GM12874 (cell line): ENCODE results near the gene SUMO2.

ENCODE experiments used
- TF ChIP-seq, protein P1 (sequence below): IDR thresholded peaks from 2 replicates; pipeline ENCODE4 v1.5.1; 2011; ENCODE audit warnings: low read depth, mild to moderate bottlenecking, control low read depth, low read length, moderate library complexity; ENCODE audit not compliant: insufficient read depth

SUMO2 gene

DNA sequence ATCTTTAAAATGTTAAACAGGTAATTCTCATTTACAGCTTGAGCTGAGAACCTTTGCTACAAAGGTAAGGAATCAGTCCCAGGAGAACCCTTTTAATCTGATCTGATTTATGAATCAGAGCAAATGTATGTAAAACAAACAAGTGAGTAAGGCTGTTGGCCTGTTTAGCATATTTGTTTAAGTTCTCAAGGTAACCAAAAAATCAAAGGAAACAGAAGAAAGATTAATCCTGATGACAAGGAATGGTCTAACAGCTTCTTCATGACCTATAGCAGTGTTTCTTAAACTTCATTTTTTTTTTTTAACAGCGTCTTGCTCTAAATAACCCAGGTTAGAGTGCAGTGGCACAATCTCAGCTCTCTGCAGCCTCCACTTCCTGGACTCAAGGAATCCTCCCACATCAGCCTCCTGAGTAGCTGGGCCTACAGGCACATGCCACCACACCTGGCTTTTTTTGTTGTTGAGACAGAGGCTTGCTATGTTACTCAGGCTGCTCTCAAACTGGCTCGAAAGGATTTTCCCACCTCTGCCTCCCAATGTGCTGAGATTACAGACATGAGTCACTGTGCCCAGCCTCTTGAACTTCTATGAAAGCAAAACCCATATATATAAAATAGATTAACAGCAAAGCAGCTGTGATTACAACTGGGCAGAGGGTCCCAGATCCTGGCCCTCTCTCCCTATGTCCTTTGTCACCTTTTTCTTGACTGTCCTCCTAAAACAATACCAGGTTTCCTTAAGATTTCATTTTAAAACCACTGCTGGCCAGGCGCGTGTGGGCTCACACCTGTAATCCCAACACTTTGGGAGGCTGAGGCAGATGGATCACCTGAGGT lies 23.3 kb downstream of the SUMO2 start:
- TF ChIP-seq, protein P1, sequence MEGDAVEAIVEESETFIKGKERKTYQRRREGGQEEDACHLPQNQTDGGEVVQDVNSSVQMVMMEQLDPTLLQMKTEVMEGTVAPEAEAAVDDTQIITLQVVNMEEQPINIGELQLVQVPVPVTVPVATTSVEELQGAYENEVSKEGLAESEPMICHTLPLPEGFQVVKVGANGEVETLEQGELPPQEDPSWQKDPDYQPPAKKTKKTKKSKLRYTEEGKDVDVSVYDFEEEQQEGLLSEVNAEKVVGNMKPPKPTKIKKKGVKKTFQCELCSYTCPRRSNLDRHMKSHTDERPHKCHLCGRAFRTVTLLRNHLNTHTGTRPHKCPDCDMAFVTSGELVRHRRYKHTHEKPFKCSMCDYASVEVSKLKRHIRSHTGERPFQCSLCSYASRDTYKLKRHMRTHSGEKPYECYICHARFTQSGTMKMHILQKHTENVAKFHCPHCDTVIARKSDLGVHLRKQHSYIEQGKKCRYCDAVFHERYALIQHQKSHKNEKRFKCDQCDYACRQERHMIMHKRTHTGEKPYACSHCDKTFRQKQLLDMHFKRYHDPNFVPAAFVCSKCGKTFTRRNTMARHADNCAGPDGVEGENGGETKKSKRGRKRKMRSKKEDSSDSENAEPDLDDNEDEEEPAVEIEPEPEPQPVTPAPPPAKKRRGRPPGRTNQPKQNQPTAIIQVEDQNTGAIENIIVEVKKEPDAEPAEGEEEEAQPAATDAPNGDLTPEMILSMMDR = no peak

DNA sequence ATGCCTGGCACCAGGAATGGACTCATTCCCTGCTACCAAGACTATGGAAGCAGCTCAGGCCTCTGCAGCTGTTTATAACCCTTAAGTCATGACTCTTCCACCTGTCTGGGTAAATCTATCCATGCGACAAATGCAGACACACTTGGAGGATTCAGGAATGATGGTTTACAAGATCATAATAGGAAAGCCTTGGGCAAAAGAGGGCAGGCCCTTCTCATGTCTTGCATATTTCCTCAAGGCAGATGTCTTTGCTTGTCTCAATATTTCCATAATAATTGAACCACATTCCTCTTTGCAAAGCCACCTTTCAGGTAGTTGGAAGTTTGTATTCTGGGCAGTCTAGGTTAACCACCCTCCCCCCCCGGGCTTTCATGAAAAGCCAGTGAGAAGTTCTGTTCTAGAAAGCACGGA lies 27.6 kb downstream of the SUMO2 start:
- TF ChIP-seq, protein P1 = no peak

DNA sequence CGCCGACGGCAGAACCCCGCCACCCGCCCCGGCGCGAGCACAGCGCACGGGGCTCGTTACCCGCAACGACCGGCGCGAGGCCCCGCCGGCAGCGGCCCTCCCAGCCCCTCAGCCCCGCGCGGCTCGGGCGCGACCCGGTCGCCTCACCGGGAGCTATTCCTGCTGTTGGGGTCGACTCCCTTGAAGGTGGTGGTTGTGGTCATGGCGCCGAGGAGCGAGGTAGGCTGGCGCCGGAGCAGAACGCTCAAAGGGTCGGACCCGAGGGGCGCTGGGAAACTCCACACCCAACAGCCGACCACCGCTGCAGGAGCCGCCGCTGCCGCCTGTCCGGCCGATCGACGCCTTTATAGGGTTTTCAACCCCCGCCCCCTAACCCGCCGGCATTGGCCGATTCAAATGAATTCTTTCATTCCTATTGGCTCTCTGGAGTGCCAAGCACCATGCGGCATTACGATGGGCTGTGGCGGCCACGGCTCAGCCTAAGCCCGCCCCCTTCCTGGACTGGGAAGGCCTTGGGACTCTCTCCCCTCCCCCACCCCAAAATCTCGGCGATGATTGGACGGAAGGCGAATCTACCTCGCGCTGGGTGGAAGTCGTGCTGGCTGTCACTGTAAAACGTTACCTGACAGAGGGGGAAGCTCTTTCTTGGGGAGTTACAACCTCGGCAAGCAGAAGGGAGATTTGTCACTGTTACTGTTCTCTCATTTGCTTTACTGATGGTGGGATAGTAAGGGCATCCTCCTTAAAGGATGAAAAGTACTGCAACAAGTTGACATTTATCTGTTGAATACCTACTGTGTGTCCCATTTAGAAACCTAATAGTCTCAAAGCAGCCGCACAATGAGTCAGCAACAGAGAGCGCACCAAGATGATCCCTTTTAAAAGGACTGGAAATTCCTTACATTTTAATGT lies 28.3 kb downstream of the SUMO2 start, which contains the start of gene JPT1:
TSS of gene JPT1 (minus strand) at position 318 of the 912 bp plus-strand sequence. CDS start at position 203, 115 bp downstream.
- TF ChIP-seq, protein P1 = no peak

DNA sequence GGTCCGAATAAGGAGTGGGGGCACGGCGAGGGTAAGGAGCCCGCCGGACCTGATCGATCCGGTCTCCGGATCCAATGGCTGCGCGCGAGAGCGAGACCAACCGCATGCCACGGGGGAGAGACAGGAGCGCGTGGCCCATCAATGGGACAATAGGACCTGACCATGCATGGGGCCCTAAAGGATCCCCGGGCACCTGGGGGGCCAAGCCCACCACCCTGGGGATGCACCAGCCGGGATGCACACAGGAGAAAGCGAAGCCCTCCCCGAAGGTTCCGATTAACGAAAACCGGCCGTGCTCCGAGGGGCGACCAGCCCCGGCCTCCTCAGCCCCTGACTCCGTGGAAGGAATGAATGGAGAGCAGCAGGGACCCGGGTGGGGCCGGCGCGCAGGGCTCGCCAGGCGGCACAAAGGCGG lies 29.0 kb downstream of the SUMO2 start:
- TF ChIP-seq, protein P1 = no peak

DNA sequence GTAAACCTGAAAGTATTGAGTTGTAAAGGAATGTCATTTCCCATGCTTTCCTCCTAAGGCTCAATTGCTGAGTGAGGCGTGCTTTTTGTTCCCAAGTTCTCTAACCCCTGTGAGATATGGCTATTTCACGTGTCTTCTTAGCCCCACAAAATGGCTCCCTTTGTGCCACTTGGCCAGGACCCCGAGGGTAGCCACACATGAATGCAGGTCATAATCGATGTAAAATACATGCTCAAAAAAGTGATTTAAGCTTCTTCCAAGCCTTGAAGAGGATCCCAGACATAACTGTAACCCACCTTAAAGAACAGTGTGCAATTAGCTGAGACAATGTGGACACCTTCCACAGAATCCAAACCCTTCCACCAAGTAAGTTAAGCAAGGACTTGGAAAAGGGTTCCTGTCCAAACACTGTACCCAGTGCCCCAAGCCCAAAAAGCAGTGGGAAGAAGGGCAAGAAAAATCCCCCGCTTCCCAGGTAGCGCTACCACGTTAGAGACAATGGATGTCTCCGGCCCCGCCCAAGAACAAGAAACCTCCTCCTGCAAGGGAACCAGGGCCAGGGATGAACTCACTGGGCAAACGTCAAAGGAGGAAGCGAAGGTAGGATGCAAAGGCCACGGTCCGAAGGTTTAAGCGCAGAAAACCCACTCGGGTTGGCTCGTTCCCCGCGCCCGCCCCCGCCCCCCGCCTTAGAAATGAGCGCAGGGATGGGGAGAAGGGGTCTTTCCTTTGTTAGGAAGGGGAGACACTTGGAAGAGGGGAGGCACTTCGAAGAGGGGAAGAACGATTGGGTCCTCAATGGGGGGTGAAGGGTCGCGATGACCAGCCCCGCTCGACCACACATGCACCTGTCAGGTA lies 29.6 kb downstream of the SUMO2 start:
- TF ChIP-seq, protein P1 = no peak

DNA sequence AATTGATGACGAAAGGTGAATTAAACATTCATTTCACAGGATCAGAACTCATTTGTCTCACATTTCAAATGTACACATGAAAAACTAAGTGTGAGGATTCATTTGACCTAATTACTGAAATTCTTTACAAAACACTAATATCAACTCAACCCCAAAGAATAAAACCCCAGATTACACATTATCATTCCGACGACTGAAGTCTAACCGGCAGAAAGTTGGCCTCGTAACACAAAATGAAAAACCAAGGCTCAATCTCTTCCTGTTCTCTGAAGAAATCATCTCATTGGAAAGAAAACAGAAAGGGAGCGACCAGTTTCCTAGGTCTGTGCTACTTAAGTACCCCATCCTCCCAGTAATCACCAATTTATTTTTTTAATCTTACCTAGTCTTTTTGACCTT lies 30.2 kb downstream of the SUMO2 start:
- TF ChIP-seq, protein P1 = no peak
